ENCODE results near the gene C11orf91. TPM values are rescaled to one million over a fixed set of nuclear protein-coding genes. Genes with fewer than 3 reads are reported as not detected.
"Not testable (repeated sequence)": the region's sequence is repeated elsewhere in the genome, so short reads cannot be mapped to it uniquely, and the experiment has no call there.

Gene C11orf91
- total RNA-seq, 3 donors from 2014 or later: not detected

DNA sequence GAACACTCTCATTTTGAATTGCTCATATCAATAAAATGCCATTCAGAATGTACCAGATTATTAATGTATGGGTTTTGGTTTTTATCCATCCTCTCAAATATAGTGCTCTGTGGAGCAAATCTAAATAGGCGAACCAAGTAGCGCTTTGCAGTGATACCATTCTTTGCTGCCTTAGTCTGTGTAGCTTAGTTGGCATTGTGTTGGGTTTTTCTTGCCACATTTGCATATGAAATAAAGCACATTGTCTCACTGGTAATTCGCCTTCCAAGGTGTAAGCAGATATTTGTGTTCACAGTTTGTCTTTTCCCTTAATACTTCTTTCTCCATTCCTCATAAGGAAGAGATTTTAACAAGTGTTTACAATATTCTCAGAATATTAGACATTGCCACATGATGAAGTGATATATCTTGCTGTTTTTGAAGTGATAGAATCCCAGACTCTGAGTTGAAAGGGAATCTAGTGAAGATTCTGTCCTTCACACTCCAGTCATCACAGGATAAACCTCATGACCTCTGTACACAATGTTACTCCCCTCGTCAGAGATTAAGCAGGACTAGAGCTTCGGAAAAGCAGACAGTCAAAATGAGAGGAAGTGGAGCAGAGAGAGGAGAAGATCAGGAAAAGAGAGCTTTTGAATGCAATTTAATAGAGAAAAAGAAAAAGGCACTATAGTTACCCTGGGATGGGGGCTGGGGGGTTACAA is 16.5 kb downstream of the C11orf91 start:
- no peak for DNase-seq (ENCODE audit: low spot score in 2 of 2)
- H3K4me3 ChIP-seq: no peak overlapping the region
- no peaks in the 10 kb centered on the region for H3K36me3 ChIP-seq
- no peaks in the 10 kb centered on the region for H3K9me3 ChIP-seq
- no peaks in the 10 kb centered on the region for H3K4me1 ChIP-seq
- H3K27me3 ChIP-seq: no peaks in the 10 kb centered on the region
- H3K27ac ChIP-seq: no peak overlapping the region
- TF ChIP-seq POLR2AphosphoS5 (IDR thresholded peaks at IDR 0.05) (no peak), POLR2A (IDR thresholded peaks at IDR 0.05) (no peak)
- TF ChIP-seq, protein P1, sequence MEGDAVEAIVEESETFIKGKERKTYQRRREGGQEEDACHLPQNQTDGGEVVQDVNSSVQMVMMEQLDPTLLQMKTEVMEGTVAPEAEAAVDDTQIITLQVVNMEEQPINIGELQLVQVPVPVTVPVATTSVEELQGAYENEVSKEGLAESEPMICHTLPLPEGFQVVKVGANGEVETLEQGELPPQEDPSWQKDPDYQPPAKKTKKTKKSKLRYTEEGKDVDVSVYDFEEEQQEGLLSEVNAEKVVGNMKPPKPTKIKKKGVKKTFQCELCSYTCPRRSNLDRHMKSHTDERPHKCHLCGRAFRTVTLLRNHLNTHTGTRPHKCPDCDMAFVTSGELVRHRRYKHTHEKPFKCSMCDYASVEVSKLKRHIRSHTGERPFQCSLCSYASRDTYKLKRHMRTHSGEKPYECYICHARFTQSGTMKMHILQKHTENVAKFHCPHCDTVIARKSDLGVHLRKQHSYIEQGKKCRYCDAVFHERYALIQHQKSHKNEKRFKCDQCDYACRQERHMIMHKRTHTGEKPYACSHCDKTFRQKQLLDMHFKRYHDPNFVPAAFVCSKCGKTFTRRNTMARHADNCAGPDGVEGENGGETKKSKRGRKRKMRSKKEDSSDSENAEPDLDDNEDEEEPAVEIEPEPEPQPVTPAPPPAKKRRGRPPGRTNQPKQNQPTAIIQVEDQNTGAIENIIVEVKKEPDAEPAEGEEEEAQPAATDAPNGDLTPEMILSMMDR (IDR thresholded peaks at IDR 0.05): no peak
- intact Hi-C loops (cut with DNase I; ENCODE audit: low total_unique reads): no loop called here

DNA sequence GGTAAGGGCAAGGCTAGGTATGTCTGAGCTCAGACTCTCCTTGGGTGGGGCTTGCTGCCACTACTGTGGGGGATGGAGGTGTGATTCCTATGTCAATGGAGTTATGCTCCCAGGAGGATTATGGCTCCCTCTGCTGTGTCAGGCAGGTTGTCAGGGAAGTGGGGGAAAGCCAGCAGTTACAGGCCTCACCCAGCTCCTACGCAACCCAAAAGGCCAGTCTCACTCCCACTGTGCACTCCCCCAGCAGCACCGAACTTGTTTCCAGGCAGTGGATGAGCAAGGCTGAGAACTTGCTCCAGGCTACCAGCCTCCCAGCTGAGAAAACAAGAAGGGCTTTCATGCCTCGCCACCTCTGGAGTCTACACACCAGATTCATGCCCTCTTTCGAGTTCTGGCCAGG is 18.2 kb downstream of the C11orf91 start:
- Histone ChIP-seq H3K4me1 (no peaks in the 10 kb centered on the region), H3K27ac (peak overlapping the region; percentile 68 to 80), H3K9me3 (peaks cover 0 to 3% of the 10 kb centered on the region in 2 donors), H3K36me3 (no peaks in the 10 kb centered on the region), H3K27me3 (no peaks in the 10 kb centered on the region), H3K4me3 (no peak overlapping the region)
- DNase-seq (ENCODE audit: low spot score in 2 of 2): peak in 1 of 2 donors; percentile 77
- intact Hi-C loops (cut with DNase I; ENCODE audit: low total_unique reads): no loop called here
- TF ChIP-seq, protein P1 (IDR thresholded peaks at IDR 0.05): peak in 1 of 3 donors; percentile 17
- TF ChIP-seq POLR2A (IDR thresholded peaks at IDR 0.05) (no peak), POLR2AphosphoS5 (IDR thresholded peaks at IDR 0.05) (peak in 1 of 3 donors; percentile 28)

DNA sequence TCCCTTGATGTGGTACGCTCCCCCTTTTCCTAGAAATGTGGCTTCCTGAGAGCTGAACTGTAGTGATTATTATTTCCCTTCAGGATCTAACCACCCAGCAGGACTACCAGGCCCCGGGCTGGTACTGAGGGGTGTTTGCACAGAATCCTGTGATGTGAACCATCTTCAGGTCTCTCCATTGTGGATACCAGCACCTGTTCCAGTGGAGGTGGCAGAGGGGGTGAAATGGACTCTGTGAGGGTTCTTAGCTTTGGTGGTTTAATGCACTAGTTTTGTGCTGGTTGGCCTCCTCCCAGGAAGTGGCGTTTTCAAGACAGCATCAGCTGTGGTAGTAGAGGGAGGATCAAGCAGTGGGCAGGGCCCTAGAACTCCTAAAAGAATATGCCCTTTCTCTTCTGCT is 18.6 kb downstream of the C11orf91 start:
- intact Hi-C loops (cut with DNase I; ENCODE audit: low total_unique reads): no loop called here
- peak overlapping the region; percentile 68 to 80 for H3K27ac ChIP-seq
- H3K4me3 ChIP-seq: no peak overlapping the region
- H3K4me1 ChIP-seq: no peaks in the 10 kb centered on the region
- no peaks in the 10 kb centered on the region for H3K27me3 ChIP-seq
- peaks cover 0 to 3% of the 10 kb centered on the region in 2 donors for H3K9me3 ChIP-seq
- no peak for TF ChIP-seq POLR2AphosphoS5 (IDR thresholded peaks at IDR 0.05)
- TF ChIP-seq, protein P1 (IDR thresholded peaks at IDR 0.05): no peak
- no peak for TF ChIP-seq POLR2A (IDR thresholded peaks at IDR 0.05)
- DNase-seq (ENCODE audit: low spot score in 2 of 2): no peak
- no peaks in the 10 kb centered on the region for H3K36me3 ChIP-seq

DNA sequence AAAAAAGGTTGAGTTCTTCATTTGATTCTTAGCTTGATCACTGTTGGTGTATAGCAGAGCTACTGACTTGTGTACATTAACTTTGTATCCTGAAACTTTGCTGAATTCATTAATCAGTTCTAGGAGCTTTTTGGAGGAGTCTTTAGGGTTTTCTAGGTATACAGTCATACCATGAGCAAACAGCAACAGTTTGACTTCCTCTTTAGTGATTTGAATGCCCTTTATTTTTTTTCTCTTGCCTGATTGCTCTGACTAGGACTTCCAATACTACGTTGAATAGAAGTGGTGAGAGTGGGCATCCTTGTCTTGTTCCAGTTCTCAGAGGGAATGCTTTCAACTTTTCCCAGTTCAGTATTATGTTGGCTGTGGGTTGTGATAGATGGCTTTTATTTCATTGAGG is 22.0 kb downstream of the C11orf91 start:
- H3K36me3 ChIP-seq; H3K4me3 ChIP-seq; H3K4me1 ChIP-seq; DNase-seq (ENCODE audit: low spot score in 2 of 2); H3K27me3 ChIP-seq; intact Hi-C loops (cut with DNase I; ENCODE audit: low total_unique reads); H3K27ac ChIP-seq; H3K9me3 ChIP-seq: not testable (repeated sequence)

DNA sequence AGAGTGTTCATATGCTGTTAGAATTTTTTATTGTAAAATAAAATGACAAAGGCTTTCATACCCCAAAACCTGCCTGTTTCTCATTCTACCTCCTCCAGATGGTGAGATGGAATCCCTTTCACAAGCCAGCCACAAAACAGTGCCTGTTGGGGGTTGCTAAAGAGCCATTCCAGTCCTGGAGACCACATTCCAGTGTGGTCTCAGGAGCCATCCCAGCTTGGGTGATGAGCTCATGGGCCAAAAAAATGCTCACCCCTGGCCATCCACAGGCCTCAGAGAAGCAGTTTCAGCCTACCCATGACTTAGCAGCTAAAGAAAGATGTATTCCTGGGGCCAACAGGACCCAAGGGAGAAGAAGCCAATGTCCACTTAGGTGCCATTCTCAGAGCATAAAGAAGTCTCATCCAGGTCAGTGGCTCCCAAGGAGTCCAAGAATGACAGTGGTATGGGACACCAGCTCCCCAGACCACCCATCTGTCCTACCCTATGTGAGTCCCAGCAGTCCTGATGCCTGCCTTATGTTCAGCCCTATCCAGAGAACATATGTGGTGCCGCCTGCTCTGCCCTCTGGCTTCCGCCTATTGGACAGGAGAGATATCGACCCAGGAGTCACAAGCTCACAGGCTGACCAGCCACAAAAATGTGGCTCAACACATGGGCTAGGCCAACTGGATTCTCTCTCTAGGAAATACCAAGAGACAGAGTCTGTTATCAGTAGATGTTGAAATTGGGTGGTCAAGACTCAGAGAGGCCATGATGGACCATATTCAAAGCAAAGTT is 26.4 kb downstream of the C11orf91 start:
- H3K36me3 ChIP-seq: no peaks in the 10 kb centered on the region
- DNase-seq (ENCODE audit: low spot score in 2 of 2): no peak
- no peak overlapping the region for H3K4me3 ChIP-seq
- H3K9me3 ChIP-seq: peaks cover 0 to 3% of the 10 kb centered on the region in 2 donors
- TF ChIP-seq POLR2A (IDR thresholded peaks at IDR 0.05): no peak
- TF ChIP-seq, protein P1 (IDR thresholded peaks at IDR 0.05): no peak
- H3K27me3 ChIP-seq: no peaks in the 10 kb centered on the region
- no peak overlapping the region for H3K27ac ChIP-seq
- H3K4me1 ChIP-seq: no peaks in the 10 kb centered on the region
- intact Hi-C loops (cut with DNase I; ENCODE audit: low total_unique reads): no loop called here

Measured in breast epithelium (tissue), 4 donors.